ENCODE data around the gene IQCC. TPM values are rescaled to one million over a fixed set of nuclear protein-coding genes. Genes with fewer than 3 reads are reported as not detected.
A peak's percentile ranks its signal among the peaks of the same experiment; 100 is the strongest.
"Not testable (repeated sequence)": the region's sequence is repeated elsewhere in the genome, so short reads cannot be mapped to it uniquely, and the experiment has no call there.

IQCC gene
- 1 to 10 TPM in 5 of 6 donors, under 1 TPM in 1; 0.55 to 6.3 (median 1.9) TPM for total RNA-seq

DNA sequence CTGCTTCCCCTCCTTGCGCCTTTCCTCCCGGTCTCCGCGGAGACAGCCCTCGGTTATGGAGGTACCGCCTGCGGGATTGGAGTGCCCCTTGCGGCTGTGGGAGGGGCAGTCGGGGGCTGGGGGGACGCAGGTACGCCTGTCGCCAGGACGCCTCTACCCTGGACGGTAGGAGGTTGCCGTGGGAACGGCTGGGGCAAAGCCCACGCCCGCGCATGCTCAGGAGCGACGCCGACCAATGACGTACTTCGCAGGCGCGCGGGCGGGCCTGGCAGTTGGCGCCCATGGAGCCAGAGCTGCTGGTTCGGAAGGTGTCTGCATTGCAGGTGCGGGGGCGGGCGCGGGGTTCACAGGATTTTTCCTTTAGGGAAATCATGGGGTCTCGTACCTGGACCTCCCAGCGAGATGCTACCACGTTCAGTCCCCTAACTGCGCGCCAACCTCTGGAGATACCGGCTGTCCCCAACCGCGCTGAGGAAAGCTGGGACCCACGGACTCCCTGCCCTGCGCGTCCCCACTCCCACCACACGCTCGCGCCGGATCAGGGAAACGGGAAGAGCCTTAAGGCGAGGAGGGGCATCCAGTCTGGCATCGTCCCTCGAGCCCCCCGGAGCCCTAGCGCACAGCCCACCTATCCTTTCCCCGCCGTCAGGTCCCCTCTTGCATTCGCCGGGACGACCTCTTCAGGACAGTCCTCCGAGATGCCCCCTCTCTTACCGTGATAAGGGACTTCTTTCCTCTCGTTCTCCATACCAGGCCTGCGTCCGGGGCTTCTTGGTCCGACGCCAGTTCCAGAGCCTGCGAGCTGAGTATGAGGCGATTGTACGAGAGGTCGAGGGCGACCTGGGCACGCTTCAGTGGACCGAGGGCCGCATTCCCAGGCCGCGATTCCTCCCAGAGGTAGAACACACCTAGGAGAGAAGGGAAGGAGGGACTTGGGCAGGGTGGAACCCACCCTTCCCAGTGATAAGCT lies at the start of gene IQCC:
TSS of gene IQCC (plus strand) at position 271 of the 970 bp plus-strand sequence. CDS start at position 282, 11 bp downstream.
- DNase-seq, result peak; percentile 90 to 97
- peak within 1 kb of the TSS; percentile 40 to 78 (median 68) for H3K4me3 ChIP-seq
- no peaks in the 10 kb centered on the region for H3K27me3 ChIP-seq
- no peaks in the 10 kb centered on the region for H3K9me3 ChIP-seq
- WGBS, 2 donors, result 2 to 4% methylated on average over 24 to 50 of the region's 77 CpGs
- peak within 1 kb of the TSS in 3 of 4 donors; percentile 5 to 71 (median 68) for H3K27ac ChIP-seq
- ATAC-seq (ENCODE audit: low FRiP score in 2 of 2), result peak; percentile 90
- H3K36me3 ChIP-seq, result no peaks in the 10 kb centered on the region
- peak; percentile 68 to 84 for TF ChIP-seq POLR2AphosphoS5 (IDR thresholded peaks at IDR 0.05)
- TF ChIP-seq EP300 (IDR thresholded peaks at IDR 0.05), result peak in 1 of 4 donors; percentile 18
- TF ChIP-seq, protein P1, sequence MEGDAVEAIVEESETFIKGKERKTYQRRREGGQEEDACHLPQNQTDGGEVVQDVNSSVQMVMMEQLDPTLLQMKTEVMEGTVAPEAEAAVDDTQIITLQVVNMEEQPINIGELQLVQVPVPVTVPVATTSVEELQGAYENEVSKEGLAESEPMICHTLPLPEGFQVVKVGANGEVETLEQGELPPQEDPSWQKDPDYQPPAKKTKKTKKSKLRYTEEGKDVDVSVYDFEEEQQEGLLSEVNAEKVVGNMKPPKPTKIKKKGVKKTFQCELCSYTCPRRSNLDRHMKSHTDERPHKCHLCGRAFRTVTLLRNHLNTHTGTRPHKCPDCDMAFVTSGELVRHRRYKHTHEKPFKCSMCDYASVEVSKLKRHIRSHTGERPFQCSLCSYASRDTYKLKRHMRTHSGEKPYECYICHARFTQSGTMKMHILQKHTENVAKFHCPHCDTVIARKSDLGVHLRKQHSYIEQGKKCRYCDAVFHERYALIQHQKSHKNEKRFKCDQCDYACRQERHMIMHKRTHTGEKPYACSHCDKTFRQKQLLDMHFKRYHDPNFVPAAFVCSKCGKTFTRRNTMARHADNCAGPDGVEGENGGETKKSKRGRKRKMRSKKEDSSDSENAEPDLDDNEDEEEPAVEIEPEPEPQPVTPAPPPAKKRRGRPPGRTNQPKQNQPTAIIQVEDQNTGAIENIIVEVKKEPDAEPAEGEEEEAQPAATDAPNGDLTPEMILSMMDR (IDR thresholded peaks at IDR 0.05), result peak in 1 of 6 experiments; percentile 17
- peak in 3 of 4 donors; percentile 52 to 66 (median 56) for TF ChIP-seq POLR2A (IDR thresholded peaks at IDR 0.05)
- H3K4me1 ChIP-seq, result peaks cover 23 to 36% (median 28%) of the 10 kb centered on the region in 4 donors

GRCh38 chr1:32159189-32159588 lies 46.3 kb upstream of the IQCC start:
- Histone ChIP-seq H3K27me3 (no peaks in the 10 kb centered on the region), H3K9me3 (no peaks in the 10 kb centered on the region), H3K36me3 (peaks cover 35 to 98% (median 74%) of the 10 kb centered on the region in 4 donors), H3K27ac (no peak overlapping the region), H3K4me3 (no peak overlapping the region), H3K4me1 (no peaks in the 10 kb centered on the region)
- TF ChIP-seq EP300 (IDR thresholded peaks at IDR 0.05), result no peak
- TF ChIP-seq POLR2AphosphoS5 (IDR thresholded peaks at IDR 0.05), result no peak
- no peak for TF ChIP-seq POLR2A (IDR thresholded peaks at IDR 0.05)
- TF ChIP-seq, protein P1 (IDR thresholded peaks at IDR 0.05), result no peak
- ATAC-seq (ENCODE audit: low FRiP score in 2 of 2) (no peak), DNase-seq (no peak)
- WGBS, 2 donors, result 81 to 83% methylated on average over 3 of the region's 3 CpGs

DNA sequence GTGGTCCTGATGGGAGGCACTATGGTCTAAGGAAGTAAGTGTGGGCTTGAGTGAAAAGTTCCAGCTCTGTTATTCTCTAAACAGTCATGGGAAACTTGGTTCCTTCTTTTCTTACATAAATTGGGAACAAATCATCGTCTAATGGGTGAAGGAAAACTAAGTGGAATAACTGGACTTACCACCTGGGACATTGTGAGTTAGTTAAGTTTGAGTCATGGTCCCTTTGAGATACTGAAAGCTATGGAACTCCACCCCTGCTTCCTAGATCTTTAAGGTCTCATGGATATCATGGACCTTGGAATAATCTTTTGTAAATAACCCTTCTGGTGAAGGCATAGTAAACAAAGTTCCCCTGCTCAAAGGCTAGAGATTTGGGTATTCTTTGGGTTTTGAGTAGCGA lies 42.1 kb upstream of the IQCC start:
- DNase-seq (no peak), ATAC-seq (ENCODE audit: low FRiP score in 2 of 2) (no peak)
- Histone ChIP-seq H3K9me3 (no peaks in the 10 kb centered on the region), H3K27me3 (no peaks in the 10 kb centered on the region), H3K27ac (no peak overlapping the region), H3K4me3 (no peak overlapping the region), H3K4me1 (no peaks in the 10 kb centered on the region), H3K36me3 (peaks cover 35 to 95% (median 77%) of the 10 kb centered on the region in 4 donors)
- TF ChIP-seq POLR2AphosphoS5 (IDR thresholded peaks at IDR 0.05) (no peak), EP300 (IDR thresholded peaks at IDR 0.05) (no peak), POLR2A (IDR thresholded peaks at IDR 0.05) (no peak)
- TF ChIP-seq, protein P1 (IDR thresholded peaks at IDR 0.05), result no peak
- WGBS, 2 donors, result 88 to 91% methylated on average over 2 of the region's 2 CpGs

DNA sequence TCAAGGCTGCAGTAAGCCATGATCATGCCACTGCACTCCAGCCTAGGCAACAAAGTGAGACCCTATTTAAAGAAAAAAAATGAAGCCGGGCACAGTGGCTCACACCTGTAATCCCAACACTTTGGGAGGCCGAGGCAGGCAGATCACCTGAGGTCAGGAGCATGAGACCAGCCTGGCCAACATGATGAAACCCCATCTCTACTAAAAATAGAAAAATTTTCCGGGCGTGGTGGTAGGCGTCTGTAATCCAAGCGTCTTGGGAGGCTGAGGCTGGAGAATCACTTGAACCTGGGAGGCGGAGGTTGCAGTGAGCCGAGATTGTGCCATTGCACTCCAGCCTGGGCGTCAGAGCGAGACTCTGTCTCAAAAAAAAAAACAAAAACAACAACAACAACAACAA lies 39.8 kb upstream of the IQCC start:
- WGBS, 2 donors, result 97 to 99% methylated on average over 10 of the region's 10 CpGs
- not testable (repeated sequence) for H3K9me3 ChIP-seq; H3K4me3 ChIP-seq; H3K27ac ChIP-seq; DNase-seq; ATAC-seq (ENCODE audit: low FRiP score in 2 of 2); H3K4me1 ChIP-seq; H3K27me3 ChIP-seq
- peaks cover 33 to 95% (median 71%) of the 10 kb centered on the region in 4 donors for H3K36me3 ChIP-seq

DNA sequence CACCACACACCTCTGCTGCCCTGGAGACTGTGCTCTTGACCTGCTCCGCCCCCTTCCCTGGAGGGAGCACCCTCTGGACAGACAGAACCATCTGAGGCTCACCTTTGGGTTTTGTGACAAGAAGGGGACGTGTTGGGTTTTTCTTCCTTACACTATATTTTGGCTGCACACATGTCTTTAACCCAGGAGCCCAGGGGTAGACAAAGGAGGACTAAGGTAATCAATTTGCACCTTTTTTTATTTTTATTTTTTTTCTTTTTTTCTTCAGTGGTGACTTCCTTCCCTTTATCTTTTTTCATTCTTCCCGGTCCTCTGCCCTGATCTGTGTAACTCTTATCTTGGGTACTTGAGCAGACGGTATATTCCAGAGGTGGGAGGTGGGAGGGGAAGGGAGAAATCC lies 34.5 kb upstream of the IQCC start:
- TF ChIP-seq POLR2A (IDR thresholded peaks at IDR 0.05) (no peak), POLR2AphosphoS5 (IDR thresholded peaks at IDR 0.05) (no peak), EP300 (IDR thresholded peaks at IDR 0.05) (no peak)
- TF ChIP-seq, protein P1 (IDR thresholded peaks at IDR 0.05), result no peak
- Histone ChIP-seq H3K4me1 (no peaks in the 10 kb centered on the region), H3K27me3 (no peaks in the 10 kb centered on the region), H3K4me3 (no peak overlapping the region), H3K36me3 (peaks cover 30 to 90% (median 59%) of the 10 kb centered on the region in 4 donors), H3K27ac (no peak overlapping the region), H3K9me3 (no peaks in the 10 kb centered on the region)
- WGBS, 2 donors, result 79 to 88% methylated on average over 4 of the region's 4 CpGs
- DNase-seq (no peak), ATAC-seq (ENCODE audit: low FRiP score in 2 of 2) (no peak)
